Stomach (tissue), 4 donors: Measurements from ENCODE around the gene PDE9A.

Source experiments
- EP300 ChIP-seq: sonication (generic); formaldehyde crosslinking; IDR thresholded peaks from one replicate; pipeline ENCODE4 v1.6.1; 2017; ENCODE audit warnings: antibody characterized with exemption
- POLR2A ChIP-seq, 4 donors: fragments of 450-650 bp; IDR thresholded peaks; one replicate each; pipeline ENCODE4 v1.6.1; 2016; ENCODE audit warnings: antibody characterized with exemption in 4 of 4, control low read depth in 2 of 4, mild to moderate bottlenecking in 1 of 4, moderate library complexity in 1 of 4
- POLR2AphosphoS5 ChIP-seq, 3 donors: sonication (generic); formaldehyde crosslinking; IDR thresholded peaks; one replicate each; pipeline ENCODE4 v1.6.1; 2016; ENCODE audit warnings: antibody characterized with exemption in 3 of 3
- TF ChIP-seq, protein P1 (sequence below), 7 experiments: fragments of 450-650 bp in 4 of 7; fragments of 200-600 bp in 3 of 7; sonication (generic) in 3 of 7; IDR thresholded peaks; one replicate each; pipeline ENCODE4 v1.5.1; 2016 to 2019; ENCODE audit warnings: antibody characterized with exemption in 7 of 7, control low read depth in 2 of 7, mild to moderate bottlenecking in 1 of 7

DNA sequence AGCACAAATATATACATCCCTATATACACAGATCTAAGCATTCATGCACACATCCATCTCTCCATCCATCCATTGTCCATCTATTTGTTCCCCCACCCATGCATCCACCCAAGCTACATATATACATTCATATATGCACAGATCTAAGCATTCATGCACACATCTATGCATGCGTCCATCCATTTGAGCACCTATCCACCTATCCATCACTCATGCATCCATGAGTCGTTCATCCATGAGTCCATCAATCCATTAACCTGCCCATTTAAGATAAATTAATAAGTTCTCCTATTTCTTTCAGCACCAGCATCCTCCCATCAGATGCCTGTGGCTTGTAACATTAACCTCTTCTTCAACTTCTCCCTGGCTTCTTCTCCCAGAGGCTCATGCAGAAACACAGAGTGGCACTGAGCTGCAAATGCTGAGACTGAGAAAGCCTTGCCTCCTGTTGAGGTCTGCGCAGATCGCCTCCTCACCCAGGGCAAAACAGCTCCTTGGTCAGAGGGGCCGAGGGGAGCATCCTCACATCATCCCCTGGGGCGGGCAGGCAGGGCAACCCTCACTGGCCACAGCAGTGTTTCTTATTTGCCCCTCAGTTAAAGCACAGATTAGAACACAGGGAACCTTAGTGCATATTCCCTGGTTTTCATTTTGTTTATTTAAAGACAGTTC is 17.4 kb upstream of the PDE9A start:
- no peak for TF ChIP-seq POLR2A (IDR thresholded peaks at IDR 0.05)
- TF ChIP-seq EP300: no peak
- TF ChIP-seq, protein P1, sequence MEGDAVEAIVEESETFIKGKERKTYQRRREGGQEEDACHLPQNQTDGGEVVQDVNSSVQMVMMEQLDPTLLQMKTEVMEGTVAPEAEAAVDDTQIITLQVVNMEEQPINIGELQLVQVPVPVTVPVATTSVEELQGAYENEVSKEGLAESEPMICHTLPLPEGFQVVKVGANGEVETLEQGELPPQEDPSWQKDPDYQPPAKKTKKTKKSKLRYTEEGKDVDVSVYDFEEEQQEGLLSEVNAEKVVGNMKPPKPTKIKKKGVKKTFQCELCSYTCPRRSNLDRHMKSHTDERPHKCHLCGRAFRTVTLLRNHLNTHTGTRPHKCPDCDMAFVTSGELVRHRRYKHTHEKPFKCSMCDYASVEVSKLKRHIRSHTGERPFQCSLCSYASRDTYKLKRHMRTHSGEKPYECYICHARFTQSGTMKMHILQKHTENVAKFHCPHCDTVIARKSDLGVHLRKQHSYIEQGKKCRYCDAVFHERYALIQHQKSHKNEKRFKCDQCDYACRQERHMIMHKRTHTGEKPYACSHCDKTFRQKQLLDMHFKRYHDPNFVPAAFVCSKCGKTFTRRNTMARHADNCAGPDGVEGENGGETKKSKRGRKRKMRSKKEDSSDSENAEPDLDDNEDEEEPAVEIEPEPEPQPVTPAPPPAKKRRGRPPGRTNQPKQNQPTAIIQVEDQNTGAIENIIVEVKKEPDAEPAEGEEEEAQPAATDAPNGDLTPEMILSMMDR (IDR thresholded peaks at IDR 0.05): no peak
- no peak for TF ChIP-seq POLR2AphosphoS5 (IDR thresholded peaks at IDR 0.05)
